ENCODE data around the gene PTK6.

PTK6 gene

GRCh38 chr20:63542696-63543095 is 5.5 kb upstream of the PTK6 start:
- no peak for DNase-seq

DNA sequence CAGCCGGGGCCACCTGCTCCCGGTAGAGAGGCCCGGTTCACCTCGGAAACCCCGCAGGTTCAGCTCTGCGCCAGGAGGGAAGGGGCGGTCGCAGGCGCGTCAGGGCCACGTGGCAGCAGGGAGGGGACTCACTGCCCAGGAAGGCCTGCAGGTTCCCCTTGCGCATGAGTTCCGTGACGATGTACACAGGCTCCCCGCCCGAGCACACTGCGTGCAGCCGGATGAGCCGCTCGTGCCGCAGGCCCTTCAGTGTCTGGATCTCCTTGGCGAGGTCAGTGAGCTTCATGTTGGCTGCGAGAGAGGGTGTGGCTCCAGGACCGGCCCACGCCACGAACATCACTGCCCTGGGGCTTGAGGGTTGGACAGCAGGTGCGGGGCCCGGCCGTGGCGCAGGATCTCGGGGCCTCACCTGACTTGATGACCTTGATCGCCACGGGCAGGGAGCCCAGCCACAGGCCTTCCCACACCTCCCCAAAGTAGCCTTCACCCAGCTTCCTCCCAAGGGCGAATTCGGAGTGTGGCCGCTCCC is 4.9 kb upstream of the PTK6 start:
- no peak for DNase-seq

- DNase-seq, result no peak
Measured at GRCh38 chr20:63541371-63541770, 4.2 kb upstream of the PTK6 start.

GRCh38 chr20:63540417-63541186 is 3.4 kb upstream of the PTK6 start:
- DNase-seq, result peak; percentile 94

DNA sequence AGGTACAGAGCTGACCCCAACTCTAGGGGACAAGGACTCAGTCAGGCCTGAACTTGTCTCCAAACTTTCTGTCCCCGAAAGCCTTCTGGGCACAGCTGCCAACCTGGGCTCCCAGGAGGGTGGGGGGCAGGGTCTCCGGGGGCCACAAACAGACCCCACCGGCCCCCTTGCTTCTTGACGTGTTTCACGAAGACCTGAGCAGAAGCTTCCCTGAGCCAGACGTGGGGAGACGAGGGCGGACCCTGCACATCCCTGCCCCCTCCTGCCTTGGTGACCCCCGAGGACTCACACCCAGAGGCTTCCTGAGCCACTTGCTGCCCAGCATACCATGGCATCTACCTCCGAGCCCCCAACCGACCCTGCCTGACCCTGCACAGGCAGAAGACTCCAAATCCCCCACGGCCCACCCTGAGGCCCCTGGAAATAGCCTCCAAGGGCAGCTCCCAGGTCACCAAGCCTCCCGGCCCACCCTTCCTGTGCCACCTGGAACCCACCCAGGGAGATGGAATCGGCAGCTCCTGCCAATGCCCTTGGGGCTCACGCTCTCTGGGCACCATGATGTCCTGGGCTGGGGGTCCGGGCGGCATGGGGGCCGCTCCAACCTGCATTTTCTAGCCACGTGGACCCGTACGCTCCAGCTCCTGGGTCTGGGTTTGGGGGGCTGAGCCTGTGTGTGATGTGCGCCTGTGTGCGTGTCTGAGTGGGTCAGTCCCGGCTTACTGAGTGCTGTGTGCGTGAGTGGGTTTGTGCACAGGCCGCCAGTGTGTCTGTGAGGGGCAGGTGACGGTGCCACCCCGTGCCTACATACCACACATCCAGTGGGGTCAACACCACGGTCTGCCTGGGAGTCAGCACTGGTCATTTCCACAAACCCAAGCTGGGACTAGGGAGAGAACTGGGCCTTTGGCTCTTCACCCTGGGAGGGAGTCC is 2.5 kb upstream of the PTK6 start:
- no peak for DNase-seq

DNA sequence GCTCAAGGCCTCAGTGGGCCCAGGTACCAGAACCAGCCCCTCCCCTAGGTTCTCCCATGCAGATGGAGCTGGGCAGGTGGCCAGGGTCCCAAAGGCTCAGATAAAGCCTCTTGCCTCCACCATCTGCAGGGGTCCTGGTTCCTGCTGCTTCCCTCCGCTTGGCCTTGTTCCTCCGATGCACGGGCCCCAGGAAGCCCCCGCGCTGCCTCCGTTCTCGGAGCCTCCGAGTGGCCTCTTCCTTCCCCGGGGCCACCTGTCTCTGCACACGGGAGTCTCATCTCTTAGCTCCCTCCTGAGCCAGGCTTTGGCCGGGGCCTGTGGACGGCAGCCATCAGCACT is 1.9 kb upstream of the PTK6 start:
- no peak for DNase-seq

GRCh38 chr20:63538204-63539091 is 1.3 kb upstream of the PTK6 start:
- DNase-seq, result no peak

GRCh38 chr20:63537525-63538203 is 488 bp upstream of the PTK6 start:
- peak; percentile 93 for DNase-seq

DNA sequence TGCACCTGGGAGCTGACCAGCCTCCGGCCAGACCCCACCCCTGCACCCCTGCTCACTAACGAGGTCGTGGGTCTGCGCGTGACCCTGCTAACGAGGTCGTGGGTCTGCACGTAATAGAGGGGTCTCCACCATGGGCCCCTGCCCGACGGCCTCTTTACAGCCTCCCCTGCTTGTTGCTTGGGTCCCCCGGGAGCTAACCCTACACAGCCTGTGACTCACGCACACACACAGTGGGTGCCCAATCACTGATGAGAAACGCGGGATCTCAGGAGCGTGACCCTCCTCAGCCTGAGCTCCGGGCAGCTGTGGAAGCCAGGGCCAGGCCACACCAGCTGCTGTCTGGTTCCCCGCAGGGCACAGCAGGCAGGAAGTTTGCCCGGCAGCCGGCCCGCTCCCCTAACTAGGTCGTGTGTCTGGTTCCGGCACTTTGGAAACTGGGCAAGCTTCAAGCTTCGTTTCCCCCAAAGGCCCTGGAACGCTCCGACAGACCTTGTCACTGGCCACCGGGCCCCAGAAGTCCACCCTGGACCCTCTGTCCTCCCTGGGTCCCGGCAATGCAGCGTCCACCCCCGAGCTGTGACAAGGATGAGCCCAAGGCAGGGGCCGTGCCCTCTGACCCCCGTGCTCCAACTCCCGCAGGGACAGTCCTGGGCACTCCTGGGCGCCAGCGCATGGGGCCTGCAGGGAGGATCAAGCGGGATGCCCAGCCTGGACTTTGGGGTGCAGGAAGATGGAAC is 767 bp downstream of the PTK6 start:
- no peak for DNase-seq

DNA sequence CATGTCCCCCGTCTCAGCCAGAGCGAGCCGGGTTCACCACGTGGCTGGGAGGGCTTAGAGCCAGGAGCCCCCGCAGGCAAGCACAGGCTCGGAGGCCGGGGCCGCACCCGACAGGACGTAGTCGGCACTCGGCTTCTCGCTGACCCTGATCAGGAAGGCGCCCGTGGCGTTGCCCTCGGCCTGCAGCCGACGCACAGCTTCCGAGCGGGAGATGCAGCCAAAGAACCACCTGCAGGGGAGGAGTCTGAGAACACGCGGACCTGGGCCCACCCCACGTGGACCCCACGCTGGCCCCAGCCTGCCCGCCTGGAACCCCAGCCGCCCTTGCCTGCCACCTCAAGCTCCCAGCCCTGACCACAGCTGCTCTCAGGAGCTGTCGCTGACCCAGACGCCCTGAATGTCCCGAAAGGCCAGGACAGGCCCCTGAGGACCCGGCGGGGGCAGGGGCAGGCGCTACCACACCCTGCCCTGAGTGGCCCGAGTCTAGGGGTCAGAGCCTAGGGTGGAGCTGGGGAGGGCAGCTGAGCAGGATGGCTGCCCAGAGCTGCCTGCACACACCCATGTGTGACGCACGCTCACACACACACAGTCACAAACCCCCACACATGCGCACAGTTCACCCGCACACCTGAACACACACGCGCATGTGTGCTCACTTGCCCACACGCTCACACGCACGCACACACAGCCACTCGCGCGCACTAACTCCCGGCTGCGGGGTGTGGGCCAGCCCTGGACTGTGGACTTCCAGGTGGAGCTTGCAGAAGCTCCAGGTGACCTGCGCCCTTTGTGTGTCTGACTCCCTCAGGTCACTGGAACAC is 2.1 kb downstream of the PTK6 start:
- DNase-seq, result no peak

DNA sequence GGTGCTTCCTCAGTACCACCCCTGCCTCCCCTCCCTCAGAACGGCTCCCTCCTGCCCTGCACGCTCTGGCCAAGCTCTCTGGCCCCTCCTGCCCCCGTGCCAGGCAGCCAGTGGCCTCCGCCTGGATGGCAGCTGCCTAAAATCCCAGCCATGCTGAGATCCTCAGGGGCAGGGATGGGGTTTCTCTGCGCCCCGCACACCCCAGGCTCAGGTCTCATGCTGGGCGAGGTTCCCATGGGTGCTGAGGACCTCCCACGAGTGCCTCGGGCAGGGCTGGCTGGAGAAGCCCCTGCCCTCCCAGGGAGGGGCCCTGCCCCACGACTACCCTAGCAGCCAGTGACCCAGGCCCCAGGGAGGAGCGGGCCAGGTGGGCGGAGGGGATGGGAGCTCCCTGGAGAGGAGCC is 2.7 kb downstream of the PTK6 start:
- DNase-seq, result peak; percentile 52

DNA sequence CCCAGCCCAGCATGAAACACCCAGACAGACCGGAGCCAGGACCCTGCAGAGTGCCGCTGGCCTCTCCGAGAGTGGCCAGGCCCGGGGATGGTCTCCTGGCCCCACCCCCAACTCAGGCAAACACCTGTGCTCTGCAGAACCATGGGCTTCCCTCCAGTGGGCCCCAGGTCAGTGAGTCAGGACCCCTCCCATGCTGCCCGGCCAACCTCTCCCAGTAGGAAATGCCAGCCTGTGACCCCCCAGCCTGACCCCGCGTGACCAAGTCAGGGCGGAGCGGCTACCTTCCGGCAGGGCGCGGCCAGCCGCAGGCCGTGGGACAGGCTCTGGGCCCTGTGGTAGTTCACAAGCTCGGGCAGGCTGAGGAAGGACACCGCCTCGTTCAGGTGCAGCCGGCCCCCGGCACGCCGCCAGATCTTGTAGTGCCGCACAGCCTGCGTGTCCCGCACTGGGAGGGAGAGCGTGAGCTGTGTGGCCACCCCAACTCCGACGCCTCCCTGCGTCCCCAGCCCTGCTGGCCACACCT is 3.2 kb downstream of the PTK6 start:
- DNase-seq, result peak; percentile 54

GRCh38 chr20:63533388-63533787 is 3.8 kb downstream of the PTK6 start:
- no peak for DNase-seq

GRCh38 chr20:63532449-63532971 is 4.7 kb downstream of the PTK6 start:
- peak; percentile 51 for DNase-seq

DNA sequence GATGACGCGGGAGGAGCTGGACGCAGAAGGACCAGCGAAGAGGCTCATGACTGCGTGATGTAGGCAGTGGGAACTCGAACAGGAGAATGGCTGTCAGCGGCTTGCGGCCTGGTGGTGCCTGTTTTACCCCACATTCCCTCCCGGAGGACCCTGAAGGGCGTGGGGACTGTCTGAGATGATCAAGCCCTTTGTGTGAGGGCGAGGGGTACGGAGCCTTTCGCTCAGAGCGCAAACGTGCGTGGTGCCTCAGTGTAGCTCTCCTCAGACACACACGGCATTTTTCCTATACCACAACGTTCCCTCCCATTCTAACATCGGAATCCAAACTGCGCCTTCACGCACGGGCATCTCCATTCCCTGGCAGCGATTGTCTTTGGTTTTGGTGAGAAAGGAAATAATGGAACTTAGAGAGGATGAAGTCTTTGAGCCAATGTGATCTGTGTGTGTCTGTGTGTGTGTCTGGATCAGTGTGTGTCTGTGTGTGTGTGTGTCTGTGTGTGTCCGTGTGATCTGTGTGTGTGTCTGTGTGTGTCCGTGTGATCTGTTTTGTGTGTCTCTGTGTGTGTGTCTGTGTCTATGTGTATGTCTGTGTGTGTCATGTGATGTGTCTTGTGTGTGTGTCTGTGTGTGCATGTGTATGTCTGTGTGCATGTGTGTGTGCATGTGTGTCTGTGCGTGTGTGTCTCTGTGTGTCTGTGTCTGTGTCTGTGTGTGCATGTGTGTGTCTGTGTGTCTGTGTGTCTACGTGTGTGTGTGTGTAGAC is 5.3 kb downstream of the PTK6 start:
- DNase-seq, result peak; percentile 46

DNA sequence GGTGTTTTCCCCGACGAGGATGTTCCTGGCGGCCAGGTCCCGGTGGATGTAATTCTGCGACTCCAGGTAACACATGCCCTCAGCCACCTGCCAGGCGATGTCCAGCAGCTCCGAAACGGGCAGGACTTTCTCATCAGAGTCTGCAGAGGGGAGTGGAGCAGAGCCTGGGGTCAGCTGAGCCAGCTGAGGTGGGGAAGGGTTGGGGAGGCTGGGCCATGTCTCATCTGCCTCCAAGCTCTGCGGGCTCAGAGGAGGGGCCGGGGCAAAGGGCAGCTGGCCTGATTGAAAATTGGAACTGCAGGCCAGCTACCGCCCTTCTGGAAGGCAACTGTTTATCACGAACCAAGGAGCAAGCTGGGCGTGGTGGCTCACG is 6.4 kb downstream of the PTK6 start:
- DNase-seq, result peak; percentile 37

- peak; percentile 47 for DNase-seq
Measured at GRCh38 chr20:63529861-63530787, 7.1 kb downstream of the PTK6 start.

DNA sequence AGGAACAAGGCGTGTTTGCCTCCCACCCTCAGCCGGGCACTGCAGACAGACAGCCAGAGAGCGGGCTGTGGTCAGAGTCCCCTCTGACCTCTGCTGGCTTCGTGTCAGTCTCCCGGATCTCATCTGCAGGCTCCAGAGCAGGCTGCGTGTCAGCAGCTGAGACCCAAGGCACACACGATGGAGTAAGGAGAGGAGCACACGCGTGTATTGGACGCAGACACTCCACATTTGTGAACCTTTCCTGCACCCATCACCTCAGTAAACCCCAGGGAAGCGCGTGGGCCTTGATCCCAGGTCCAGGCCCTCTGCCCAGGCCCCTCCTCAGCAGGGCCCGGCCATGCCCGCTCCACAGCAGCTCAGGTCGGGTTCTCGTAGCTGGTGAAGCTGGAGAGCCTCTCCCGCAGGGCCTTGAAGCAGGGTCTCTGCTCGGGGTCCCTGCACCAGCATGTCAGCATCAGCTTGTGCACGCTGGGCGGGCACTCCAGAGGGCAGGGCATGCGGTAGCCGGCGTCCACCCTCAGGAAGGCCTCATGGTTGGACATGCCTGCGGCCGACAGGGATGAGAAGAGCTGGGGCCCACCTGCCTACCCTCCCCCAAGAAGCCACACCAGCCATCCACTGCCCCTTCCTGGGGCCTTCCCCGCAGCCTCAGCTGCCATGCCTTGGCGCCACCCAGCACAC is 7.9 kb downstream of the PTK6 start:
- peak; percentile 53 for DNase-seq

All from islet precursor cell (in vitro differentiated cells).